ENCODE data around the gene CTNNA2.

Gene CTNNA2

GRCh38 chr2:80153151-80153550 is 640.3 kb downstream of the CTNNA2 start:
- Histone ChIP-seq H3K9me3 (ENCODE audit: insufficient read depth, low read length, severe bottlenecking) (no peaks in the 10 kb centered on the region), H3K27me3 (ENCODE audit: insufficient read depth, low read length, poor library complexity) (no peaks in the 10 kb centered on the region), H3K79me2 (ENCODE audit: insufficient read depth, low read length) (no peaks in the 10 kb centered on the region), H3K36me3 (ENCODE audit: insufficient read depth, low read length) (no peaks in the 10 kb centered on the region), H3K4me2 (ENCODE audit: insufficient read depth, low read length) (no peak overlapping the region), H3K27ac (ENCODE audit: low read length) (no peak overlapping the region), H3K9ac (ENCODE audit: low read depth, low read length) (no peak overlapping the region), H3K4me3 (ENCODE audit: low read depth in 1 of 2, low read length in 2 of 2) (no peak overlapping the region), H4K20me1 (ENCODE audit: insufficient read depth, low read length) (no peaks in the 10 kb centered on the region), H2AFZ (ENCODE audit: low read depth, low read length) (no peak overlapping the region), H3K4me1 (ENCODE audit: insufficient read depth, low read length) (no peaks in the 10 kb centered on the region)
- TF ChIP-seq CTCF (IDR thresholded peaks at IDR 0.05; ENCODE audit: borderline replicate concordance, extremely low read depth, low read length, poor library complexity, severe bottlenecking) (no peak), EZH2 (IDR thresholded peaks at IDR 0.05; ENCODE audit: borderline replicate concordance, low read depth, low read length, severe bottlenecking) (no peak)
- ATAC-seq (ENCODE audit: insufficient read depth, low read depth) = no peak
- DNase-seq = no peak

GRCh38 chr2:80153768-80154167 is 640.9 kb downstream of the CTNNA2 start:
- Histone ChIP-seq H3K4me1 (ENCODE audit: insufficient read depth, low read length) (no peaks in the 10 kb centered on the region), H3K36me3 (ENCODE audit: insufficient read depth, low read length) (no peaks in the 10 kb centered on the region), H4K20me1 (ENCODE audit: insufficient read depth, low read length) (no peaks in the 10 kb centered on the region), H3K4me2 (ENCODE audit: insufficient read depth, low read length) (no peak overlapping the region), H3K27me3 (ENCODE audit: insufficient read depth, low read length, poor library complexity) (no peaks in the 10 kb centered on the region), H3K9ac (ENCODE audit: low read depth, low read length) (no peak overlapping the region), H3K4me3 (ENCODE audit: low read depth in 1 of 2, low read length in 2 of 2) (no peak overlapping the region), H2AFZ (ENCODE audit: low read depth, low read length) (no peak overlapping the region), H3K27ac (ENCODE audit: low read length) (no peak overlapping the region), H3K79me2 (ENCODE audit: insufficient read depth, low read length) (no peaks in the 10 kb centered on the region), H3K9me3 (ENCODE audit: insufficient read depth, low read length, severe bottlenecking) (no peaks in the 10 kb centered on the region)
- DNase-seq (no peak), ATAC-seq (ENCODE audit: insufficient read depth, low read depth) (no peak)
- TF ChIP-seq EZH2 (IDR thresholded peaks at IDR 0.05; ENCODE audit: borderline replicate concordance, low read depth, low read length, severe bottlenecking) = no peak
- TF ChIP-seq CTCF (IDR thresholded peaks at IDR 0.05; ENCODE audit: borderline replicate concordance, extremely low read depth, low read length, poor library complexity, severe bottlenecking) = no peak

- Histone ChIP-seq H3K9me3 (ENCODE audit: insufficient read depth, low read length, severe bottlenecking) (no peaks in the 10 kb centered on the region), H2AFZ (ENCODE audit: low read depth, low read length) (no peak overlapping the region), H3K27ac (ENCODE audit: low read length) (no peak overlapping the region), H3K27me3 (ENCODE audit: insufficient read depth, low read length, poor library complexity) (no peaks in the 10 kb centered on the region), H3K36me3 (ENCODE audit: insufficient read depth, low read length) (no peaks in the 10 kb centered on the region), H3K4me2 (ENCODE audit: insufficient read depth, low read length) (no peak overlapping the region), H4K20me1 (ENCODE audit: insufficient read depth, low read length) (no peaks in the 10 kb centered on the region), H3K4me3 (ENCODE audit: low read depth in 1 of 2, low read length in 2 of 2) (no peak overlapping the region), H3K79me2 (ENCODE audit: insufficient read depth, low read length) (no peaks in the 10 kb centered on the region), H3K9ac (ENCODE audit: low read depth, low read length) (no peak overlapping the region), H3K4me1 (ENCODE audit: insufficient read depth, low read length) (no peaks in the 10 kb centered on the region)
- DNase-seq = no peak
- no peak for ATAC-seq (ENCODE audit: insufficient read depth, low read depth)
- no peak for TF ChIP-seq CTCF (IDR thresholded peaks at IDR 0.05; ENCODE audit: borderline replicate concordance, extremely low read depth, low read length, poor library complexity, severe bottlenecking)
- no peak for TF ChIP-seq EZH2 (IDR thresholded peaks at IDR 0.05; ENCODE audit: borderline replicate concordance, low read depth, low read length, severe bottlenecking)
Observed at GRCh38 chr2:80154231-80154915, 641.5 kb downstream of the CTNNA2 start.
